ENCODE results near the gene SLC12A3.

Gene SLC12A3, protein sequence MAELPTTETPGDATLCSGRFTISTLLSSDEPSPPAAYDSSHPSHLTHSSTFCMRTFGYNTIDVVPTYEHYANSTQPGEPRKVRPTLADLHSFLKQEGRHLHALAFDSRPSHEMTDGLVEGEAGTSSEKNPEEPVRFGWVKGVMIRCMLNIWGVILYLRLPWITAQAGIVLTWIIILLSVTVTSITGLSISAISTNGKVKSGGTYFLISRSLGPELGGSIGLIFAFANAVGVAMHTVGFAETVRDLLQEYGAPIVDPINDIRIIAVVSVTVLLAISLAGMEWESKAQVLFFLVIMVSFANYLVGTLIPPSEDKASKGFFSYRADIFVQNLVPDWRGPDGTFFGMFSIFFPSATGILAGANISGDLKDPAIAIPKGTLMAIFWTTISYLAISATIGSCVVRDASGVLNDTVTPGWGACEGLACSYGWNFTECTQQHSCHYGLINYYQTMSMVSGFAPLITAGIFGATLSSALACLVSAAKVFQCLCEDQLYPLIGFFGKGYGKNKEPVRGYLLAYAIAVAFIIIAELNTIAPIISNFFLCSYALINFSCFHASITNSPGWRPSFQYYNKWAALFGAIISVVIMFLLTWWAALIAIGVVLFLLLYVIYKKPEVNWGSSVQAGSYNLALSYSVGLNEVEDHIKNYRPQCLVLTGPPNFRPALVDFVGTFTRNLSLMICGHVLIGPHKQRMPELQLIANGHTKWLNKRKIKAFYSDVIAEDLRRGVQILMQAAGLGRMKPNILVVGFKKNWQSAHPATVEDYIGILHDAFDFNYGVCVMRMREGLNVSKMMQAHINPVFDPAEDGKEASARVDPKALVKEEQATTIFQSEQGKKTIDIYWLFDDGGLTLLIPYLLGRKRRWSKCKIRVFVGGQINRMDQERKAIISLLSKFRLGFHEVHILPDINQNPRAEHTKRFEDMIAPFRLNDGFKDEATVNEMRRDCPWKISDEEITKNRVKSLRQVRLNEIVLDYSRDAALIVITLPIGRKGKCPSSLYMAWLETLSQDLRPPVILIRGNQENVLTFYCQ

DNA sequence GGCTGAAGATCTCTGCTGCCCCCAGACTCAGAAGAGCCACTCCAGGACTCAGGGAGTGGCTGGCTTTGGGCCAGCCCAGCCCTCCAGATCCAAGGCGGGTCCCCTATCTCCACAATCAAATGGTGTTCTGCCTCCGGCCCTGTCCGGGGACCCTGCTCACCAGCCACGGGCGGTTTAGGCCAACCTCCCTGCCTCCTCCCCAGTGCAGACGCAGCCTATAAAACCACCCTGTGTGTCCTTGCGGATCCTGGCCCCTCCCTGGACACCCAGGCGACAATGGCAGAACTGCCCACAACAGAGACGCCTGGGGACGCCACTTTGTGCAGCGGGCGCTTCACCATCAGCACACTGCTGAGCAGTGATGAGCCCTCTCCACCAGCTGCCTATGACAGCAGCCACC, at the start of gene SLC12A3:
SLC12A3 (plus strand) TSS at position 248 of the 400 bp plus-strand sequence; CDS start at position 277, 29 bp downstream.
- DNase-seq (ENCODE audit: low read depth, low spot score) = no peak

DNA sequence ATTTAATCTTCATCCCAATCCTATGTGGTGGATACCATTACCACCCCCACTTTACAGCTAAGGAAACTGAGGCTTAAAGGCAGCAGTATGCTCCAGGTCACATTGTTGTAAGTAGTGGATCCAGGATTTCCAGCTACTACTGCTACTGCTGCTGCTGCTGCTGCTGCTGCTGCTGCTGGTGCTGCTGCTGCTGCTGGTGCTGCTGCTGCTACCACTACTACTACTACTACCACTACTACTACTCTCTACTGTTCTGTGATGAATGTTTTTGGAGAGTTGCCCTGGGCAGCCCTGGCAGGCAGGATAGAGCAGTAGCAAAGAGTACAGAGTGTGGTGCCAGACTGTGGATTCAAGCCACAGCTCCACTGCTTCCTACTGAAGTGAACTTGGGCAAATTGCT, 49.3 kb upstream of the SLC12A3 start:
- DNase-seq (ENCODE audit: low read depth, low spot score) = no peak

DNA sequence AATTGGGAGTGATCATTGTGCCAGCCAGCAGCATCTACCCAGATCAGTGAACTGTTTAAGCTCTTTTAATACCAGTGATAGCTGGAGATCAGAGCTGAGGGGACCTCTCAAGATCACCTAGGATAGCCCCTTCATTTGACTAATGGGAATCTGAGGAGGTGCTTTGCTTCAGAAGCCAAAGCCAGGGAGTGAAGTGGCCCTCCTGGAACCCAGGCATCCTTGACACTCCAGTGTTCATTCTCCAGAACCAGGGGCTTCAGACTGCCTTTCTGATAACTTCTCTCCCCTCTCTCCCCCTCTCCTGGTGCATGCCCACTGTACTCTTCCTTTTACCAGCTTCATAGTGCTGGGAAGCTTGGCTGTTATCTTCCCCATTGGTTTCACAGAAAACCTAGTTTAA, 48.0 kb upstream of the SLC12A3 start:
- no peak for DNase-seq (ENCODE audit: low read depth, low spot score)

DNA sequence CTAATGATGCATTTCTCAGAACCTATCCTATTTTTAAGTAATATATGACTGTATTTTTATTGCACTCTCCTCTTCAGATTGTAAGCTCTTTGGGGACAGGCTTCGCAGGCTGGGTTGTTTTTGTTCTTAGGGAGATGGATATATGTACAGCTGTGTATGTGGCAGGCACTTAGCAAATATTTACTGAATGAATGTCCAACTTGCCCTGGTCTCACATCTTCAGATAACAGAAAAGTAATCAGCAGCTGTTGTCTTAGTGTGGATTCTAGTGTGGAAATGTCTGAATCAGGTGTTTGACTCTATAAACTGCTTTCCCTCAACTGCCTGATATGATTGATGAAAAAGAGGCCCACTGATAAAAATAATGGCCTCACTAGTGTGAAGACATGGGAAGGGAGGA, 47.1 kb upstream of the SLC12A3 start:
- DNase-seq (ENCODE audit: low read depth, low spot score) = no peak

DNA sequence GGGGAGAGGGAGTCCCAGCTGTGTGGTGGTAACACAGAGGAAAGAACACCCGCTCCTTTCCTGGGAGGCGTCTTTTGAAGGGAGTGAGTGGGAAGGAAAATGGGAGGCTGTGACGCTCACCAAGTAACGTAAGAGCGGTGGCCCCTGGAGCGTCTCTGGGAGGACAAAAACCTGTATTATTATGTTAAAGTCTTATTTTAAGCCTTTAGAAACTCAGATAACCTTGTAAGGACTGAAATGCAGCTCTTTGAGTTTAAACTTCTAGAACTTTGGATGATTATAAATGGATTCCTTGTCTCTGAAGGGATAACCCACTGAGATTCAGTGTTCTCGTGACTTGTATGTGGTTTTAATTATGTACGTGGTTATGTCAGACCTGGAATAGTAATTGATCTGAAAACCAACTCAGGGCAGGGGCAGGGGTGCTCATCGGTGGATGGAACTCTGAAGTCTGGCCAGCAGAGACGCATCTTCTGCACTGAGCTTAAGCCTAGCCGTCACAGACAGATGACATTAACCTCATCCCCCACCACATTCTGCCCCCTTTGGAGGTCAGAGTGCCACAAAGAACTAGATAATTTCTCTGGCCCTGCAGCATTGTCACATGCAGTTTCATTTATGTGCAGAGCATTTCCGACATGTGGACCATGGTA, 41.8 kb upstream of the SLC12A3 start:
- no peak for DNase-seq (ENCODE audit: low read depth, low spot score)

DNA sequence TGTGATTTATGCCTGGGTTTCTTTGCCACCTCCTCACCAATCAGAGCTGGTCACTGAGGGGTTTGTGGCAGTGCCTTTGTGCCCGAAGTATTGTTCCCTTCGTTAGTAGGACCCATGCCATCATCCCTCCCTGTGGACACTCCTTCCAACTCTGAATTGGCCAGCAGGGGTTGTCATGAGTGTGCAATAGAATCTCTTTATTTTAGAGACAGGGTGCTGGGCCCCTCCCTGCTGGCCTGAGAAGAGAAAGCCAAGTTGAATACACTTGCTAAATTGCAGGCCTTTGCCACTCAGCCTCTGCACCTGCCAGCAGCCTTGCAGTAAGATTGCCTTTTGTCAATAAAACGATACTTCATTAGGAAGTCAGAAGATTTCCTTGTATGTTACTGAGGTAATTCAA, 40.7 kb upstream of the SLC12A3 start:
- DNase-seq (ENCODE audit: low read depth, low spot score) = no peak

DNA sequence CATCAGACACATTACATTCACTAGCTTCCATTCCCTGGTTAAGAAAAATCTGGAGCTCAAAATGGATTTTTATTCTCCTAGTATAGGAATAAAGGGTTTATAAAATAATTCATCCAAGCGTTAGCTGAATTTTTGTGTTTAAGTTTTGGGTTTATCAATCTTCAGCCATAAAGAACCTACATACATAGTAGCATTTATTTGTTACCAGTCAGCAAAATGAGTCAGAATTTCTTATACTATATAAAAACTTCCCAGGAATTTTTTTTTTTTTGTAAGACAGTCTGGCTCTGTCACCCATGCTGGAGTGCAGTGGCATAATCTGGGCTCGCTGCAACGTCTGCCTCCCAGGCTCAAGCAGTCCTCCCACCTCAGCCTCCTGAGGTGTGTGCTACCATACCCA, 40.2 kb upstream of the SLC12A3 start:
- DNase-seq (ENCODE audit: low read depth, low spot score) = no peak

DNA sequence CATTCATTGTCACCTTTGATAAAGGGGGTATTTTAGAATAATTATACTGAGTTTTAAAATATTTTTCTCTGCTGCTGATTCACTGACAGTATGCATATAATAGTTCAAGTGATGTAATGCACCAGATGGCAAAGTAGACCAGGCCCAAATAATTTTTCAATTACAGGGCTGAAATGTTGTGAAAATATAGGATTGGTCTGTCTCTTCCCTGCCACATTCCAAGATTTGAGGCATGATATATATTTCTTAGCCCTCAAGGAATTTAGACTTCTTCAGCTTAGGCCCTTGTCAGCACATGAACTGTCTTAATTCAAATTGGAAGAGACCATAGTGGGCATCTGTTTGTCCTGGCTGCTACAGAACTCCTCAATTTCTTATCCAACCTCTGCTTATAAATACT, 39.2 kb upstream of the SLC12A3 start:
- DNase-seq (ENCODE audit: low read depth, low spot score) = no peak

DNA sequence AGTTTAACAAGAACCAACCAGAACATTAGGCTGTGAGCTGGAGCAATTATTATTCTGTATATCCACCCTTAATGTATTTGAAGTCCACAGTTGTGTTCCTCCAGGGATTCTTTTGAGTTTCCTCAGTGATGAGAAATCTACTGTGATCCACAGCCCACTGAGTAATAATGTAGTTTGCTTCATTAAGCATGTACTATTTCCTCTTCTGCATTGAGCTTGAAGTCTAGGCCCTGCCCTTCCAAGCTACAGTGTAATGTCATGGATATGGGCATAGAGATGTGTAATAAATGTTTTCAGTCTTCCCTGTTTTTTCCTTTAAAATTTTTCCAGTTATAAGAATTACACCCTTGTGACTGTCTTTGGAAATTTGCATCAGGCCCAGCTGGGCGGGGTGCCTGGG, 36.4 kb upstream of the SLC12A3 start:
- DNase-seq (ENCODE audit: low read depth, low spot score) = no peak

DNA sequence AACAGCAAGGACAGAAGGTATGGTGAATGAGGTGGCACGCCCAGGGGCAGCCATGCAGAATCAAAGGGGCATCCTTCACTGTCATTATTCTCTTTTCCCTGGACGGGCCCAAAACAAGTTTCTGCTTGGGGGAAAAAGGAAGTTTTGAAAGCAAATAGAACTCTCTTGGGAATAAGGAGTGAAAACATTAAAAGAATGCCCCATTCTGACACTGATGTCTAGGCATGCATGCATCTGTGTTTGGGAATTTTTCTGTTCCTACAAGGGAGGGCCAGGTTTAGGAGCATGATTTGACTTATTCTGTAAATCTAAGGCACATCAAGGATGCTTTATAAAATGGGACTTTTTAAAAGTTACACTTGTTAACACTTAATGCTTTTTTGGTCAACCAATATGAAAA, 34.3 kb upstream of the SLC12A3 start:
- DNase-seq (ENCODE audit: low read depth, low spot score) = no peak

DNA sequence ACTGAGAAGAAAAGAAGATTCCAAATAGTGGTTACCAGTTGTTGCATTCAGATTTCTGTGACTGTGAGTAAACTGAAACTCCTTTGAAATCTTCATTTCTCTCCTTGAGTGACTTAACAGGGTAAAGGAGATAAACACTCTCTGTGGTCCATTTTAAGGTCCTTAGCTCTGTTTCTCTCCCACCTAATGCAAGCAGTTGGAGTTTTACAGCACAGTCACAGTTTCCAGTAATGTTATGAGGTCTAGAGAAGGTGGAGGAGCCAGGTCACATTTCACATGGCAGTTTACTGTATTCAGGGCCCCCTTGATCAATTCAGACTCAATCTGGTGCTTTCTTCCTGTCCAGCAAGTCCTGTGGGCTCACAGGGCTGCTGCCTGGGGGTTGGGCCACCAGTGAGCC, 32.2 kb upstream of the SLC12A3 start:
- no peak for DNase-seq (ENCODE audit: low read depth, low spot score)

DNA sequence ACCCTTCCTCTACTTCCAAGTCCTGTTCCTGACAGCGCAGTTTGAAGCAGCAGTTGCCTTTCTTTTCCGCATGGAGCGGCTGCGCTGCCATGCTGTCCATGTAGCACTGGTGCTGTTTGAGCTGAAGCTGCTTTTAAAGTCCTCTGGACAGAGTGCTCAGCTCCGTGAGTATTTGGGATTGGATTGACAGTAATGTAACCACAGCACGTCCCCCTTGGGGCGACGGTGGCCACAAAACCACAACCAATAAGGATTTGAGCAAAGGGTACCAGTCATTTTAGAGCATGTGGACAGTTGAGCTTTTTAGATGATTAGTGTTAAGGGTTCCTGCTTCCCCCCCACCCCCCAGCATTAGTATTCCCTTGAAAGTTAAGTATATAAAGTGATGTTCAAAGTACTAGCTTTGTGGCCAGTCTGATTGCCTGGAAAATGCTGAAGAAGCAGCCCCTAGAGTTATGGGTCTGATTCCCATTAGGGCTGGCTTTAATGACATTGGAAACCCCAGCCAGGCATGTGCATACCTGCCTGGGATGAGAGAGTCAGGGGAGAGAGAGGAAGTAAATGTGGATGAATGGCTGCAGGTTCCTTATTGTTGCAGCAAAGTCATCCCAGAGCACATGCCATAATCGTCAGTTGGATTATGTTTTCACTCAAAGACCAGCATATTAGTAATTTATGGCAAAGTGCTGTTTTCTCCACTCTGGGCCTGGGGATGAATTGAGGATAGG, 31.6 kb upstream of the SLC12A3 start:
- DNase-seq (ENCODE audit: low read depth, low spot score) = no peak

DNA sequence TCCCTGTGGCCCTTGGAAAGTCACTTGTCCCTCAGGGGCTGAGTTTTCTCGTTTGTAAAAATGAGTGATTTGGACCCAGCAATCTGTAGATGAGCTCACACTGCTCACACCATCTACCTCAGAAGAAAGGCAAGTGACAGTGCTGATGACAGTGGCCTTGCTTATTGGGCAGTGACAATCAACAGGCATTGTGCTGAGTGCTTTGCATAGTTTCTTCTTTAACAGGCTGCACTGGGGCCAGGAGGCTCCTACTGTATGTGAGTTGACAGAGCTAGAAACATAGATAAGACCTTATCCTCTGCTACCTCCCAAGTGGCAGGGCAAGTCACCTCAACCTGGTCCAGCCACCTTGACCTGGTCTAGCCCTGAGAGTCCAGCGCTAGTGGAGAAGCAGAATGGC, 29.7 kb upstream of the SLC12A3 start:
- no peak for DNase-seq (ENCODE audit: low read depth, low spot score)

DNA sequence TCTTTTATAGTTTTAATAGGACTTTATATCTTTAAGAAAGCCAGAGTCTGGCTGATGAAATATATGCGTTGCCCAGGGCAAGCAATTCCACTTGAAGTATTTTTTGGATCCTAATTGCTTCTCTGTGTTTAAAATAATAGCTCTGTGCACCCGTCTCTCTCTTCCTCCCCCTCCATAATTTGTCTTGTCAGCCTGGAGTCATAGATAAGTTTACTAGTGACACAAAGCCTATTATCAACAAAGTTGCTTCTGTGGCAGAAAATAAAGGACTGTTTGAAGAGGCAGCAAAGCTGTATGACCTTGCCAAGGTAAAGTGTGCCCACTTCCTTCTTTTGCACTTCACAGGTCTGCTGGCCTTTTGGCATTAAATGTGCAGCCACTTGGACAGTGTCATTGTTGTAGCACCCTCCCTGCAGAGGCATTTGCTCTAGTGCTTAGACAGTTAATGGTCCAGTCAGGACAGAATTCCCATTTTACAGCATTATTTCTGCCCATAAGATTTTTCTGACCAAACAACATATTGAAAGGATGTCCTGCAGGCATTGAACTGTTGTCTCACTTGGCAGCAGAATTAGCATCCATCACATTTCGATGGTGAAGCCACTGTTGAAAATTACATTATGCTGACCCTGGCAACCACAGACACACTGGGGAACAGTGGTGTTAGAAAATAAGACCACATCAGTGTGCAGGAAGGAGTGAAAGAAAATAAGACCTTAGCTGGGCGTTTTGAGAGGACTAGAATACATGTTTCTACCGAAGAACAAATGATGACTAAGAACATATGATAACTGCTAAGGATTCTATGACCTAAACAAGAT, 28.4 kb upstream of the SLC12A3 start:
- no peak for DNase-seq (ENCODE audit: low read depth, low spot score)

DNA sequence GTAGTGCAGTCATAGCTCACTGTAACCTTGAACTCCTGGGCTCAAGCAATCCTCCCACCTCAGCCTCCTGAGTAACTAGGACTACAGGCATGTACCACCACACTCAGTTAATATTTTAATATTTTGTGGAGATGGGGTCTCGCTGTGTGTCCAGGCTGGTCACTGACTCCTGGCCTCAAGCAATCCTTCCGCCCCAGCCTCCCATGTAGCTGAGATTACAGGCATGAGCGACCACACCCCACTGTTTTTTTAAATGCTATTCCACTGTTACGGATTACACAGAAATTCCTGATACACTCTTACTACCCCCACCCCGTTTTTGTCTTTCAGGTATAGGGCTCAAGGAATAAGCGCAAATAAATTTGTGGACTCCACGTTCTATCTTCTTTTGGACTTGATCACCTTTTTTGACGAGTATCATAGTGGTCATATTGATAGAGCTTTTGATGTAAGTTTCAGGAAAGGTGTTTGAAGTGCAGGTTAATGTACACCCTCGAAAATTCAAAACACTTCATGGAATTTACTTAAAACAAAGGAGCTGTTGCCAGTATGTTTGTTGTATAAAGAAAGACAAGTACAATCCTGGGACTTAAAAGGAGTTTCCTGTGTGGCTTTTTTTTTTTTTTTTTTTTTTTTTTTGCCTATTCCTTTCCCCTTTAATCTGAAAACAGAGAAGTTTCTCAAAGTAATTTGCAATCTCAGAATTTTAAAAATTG, 26.2 kb upstream of the SLC12A3 start:
- DNase-seq (ENCODE audit: low read depth, low spot score) = no peak

DNA sequence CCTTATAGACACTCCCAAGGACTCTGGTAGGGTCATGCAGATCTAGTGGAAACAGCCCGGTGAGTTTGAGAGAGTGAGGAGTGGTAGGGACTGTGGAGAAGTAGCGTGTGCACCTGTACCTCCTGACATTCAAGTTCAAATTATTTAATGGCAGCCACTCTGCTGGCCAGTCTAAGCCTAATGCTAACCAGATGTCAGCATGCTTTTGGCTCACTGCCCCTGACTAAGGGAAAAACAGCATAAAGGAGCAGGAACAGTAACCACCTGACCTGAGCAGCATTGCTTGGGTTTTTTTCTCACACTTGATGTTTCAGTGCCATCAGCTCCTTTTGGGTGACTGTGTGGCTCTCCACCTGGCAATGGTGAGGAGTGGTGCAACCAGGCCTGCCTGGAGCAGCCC, 23.8 kb upstream of the SLC12A3 start:
- DNase-seq (ENCODE audit: low read depth, low spot score) = no peak

DNA sequence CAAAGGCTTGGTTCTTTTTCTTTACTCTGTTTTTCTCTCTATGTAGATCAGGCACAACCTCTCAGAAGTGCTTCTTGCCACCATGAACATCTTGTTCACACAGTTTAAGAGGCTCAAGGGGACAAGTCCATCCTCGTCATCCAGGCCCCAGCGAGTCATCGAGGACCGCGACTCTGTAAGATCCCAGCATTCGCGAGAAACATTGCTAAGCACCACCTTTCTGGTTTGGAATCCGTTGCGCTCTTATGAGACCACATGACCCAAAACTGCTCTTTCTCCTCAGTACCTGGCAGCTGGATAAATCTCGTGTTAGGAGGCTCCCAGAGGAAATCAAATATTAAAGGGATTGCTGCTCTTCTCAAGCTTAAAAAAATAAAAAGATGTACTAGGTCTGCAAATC, 23.3 kb upstream of the SLC12A3 start:
- DNase-seq (ENCODE audit: low read depth, low spot score) = no peak

DNA sequence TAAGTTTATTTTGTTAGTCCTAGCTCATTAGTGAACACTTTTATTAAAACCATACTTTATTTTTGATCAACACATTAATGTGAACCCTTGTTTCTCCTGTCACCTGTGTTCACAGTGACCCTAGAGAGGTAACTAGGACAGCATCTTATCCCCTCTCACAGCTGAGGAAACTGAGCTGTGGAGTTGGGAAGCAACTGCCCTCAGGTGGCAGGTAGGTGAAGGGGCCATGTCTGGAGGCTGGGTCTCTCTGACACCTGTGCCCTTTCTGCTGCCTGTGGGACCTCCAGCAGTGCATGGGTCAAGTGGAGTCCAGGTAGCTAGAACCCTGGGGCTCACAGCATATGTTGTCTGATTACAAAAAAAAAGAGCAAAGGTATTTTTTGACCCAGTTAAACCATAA, 22.9 kb upstream of the SLC12A3 start:
- no peak for DNase-seq (ENCODE audit: low read depth, low spot score)

DNA sequence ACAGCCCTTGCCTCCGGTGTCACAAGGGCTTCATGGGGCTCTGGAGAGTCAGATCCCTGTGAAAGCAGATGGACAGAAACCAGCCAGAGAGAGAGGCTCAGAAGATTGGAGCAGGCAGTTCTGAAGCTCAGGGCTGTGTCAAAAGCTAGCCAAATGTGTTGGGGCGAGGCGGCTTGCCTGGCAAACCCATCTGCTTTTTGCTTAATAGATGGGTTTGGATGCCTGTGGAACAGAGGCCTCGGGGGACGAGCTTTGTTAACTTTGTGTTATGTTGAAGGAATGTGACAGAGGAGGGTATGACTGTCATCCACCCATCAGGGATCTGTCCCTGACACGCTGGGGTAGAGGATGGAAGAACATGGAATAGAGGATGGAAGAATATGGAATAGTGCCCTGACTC, 21.0 kb upstream of the SLC12A3 start:
- DNase-seq (ENCODE audit: low read depth, low spot score) = no peak

All from iPS DF 19.7 (cell line).